GM21528 (cell line): ENCODE measurements around the gene FRY.

Source experiments
- ATAC-seq: cut with Tn5 transposase; IDR thresholded peaks from one replicate; pipeline ENCODE4 v1.9.1; 2021; ENCODE audit warnings: mild to moderate bottlenecking, moderate library complexity; ENCODE audit not compliant: unreplicated experiment, low FRiP score

Gene FRY

DNA sequence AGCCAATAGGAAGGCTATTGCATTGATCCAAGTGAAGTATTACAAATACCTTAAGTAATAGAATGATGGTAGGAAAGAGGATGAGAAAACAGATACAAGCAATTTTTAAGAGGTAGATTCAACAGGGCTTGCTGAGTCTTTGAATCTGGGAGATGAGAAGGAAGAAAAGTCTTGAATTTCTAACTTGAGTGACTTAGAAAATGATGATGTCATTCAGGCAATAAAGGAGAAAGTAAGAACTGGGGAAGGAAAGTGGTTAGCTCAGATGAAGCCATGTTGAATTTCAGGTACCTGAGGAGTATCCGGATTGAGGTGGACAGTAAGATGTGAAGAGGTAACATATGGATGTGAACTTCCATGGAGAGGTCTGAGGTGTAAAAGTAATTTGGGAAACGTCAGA, 15.5 kb upstream of the FRY start:
- ATAC-seq: no peak

DNA sequence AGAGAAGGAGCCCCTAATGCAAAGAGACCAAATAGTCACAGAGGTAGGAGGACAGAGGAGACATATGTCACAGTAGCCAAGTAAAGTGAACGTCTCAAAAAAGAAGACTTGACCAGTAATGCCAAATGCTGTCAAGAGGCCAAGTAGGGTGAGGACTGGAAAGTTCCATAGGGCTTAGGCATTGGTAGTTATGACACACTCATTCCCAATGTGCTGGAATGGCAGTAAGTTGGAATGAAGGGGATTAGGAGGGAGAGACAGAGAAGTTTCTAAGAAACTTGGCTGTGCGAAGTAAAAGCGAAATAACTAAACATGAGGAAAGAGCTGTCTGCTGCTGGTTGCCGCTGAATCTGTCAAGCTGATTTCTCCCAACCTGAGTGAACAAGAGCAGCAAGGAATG, 14.9 kb upstream of the FRY start:
- ATAC-seq: no peak

DNA sequence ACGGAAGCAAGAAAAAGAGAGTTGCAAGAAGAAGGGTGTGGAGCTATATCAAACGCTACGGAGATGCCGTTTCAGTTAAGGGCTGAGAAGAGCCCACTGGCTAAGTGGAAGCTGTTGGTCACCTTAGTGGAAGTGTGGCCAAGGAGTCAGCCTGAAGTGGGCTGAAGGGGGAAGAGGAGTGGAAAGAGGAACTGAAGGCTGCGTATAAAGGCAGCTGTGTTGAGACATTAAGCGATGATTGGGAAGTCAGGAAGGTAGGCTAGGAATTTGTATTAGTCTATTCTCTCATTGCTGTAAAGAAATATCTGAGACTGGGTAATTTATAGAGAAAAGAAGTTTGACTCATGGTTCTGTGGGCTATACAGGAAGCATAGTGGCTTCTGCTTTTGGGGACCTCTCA, 14.1 kb upstream of the FRY start:
- ATAC-seq: no peak

DNA sequence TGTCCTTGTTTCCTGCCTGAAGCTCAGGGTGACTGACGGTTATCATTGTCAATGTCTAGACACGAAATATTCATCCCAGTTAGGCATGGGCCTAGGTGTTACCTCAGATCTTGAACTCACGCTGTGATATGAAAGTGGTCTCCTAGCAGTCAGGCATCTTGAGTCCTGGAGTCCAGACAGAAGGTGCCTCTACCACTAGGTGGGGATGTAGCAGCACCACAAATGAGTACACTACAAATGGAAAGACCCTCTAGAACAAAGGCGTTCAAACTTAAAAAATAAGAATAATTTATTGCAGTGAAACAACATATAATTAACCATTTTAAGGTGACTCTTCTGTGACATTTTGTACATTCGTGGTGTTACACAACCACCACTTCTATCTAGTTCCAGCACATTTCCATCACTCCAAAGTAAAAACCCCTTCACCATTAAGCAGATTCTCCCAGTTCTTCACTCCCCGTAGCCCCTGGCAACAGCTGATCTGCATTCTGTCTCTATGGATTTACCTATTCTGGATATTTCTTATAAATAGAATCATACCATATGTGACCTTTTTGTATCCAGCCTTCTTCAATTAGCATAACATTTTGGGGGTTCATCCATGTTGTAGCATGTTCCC, 11.9 kb upstream of the FRY start:
- no peak for ATAC-seq

DNA sequence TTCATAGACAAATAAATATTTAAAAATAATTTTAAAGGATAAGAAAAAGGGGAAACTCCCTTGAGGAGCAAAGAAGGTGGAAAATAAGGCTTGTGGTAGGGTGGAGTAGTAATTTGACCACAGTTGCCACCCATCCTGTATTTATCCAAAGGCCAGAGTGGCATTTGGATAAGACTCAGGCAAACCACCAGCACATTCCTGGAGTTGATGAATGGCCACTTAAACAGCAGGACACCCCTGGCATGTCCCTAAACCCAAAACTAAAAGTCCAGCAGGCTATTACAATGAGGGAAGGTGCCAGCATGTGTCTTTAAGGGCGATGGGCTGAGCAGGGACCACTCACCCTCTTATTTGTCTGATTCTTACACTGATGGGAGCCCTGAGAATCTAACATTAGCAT, 9.8 kb upstream of the FRY start:
- no peak for ATAC-seq

DNA sequence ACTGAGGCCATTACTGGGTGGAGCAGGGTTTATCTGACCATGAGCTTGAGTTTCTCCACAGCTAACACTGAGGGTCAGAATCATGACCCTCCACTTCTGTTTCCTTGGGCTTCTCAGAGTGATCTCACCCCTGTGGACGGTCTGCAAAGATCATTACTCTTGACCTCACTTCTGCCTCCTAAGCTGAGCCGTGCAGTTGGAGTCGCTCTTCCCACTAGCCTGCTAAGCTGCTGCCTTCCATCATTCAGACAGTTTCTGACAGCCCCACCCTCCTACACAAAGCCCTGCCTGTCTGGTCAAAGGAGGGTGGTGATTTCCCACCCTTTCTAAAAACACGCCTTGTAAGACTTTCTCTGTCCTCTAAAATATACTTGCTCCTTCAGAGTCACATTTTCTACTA, 9.3 kb upstream of the FRY start:
- no peak for ATAC-seq

DNA sequence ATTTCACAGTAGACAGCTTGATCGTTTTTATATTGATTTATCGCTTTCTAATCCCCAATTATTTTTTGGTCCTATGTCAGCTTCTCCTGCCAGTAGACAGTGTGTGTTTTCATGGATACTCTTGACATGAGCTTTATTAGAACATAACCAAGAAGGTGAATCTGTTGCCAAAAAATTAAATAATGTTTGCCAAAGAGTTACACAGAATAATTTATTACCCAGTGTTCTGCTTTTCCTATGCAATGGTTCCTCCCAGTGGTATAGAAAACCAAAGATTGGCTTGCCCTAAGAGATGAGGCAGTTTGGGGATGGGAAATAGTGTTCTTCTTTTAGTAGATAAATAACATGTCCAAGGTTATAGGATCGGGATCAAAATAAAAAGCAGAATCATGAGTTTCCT, 8.5 kb upstream of the FRY start:
- no peak for ATAC-seq

DNA sequence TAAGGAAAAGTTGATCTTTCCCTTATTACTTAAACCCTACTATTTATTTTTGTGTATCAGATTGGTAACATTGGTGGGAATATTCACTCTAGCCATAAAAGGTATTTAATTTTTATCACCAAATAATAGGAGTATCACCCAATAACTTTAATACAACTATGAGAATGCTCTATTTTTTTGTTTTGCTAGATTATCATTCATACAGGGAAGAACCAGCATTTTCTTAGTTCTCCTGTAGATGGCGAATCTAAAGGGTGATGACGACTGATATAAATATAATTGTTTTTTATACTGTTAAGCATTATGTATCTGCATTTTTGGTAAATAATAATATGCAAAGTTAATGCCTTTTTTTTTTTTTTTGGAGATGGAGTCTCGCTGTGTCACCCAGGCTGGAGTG, 7.9 kb upstream of the FRY start:
- ATAC-seq: no peak

DNA sequence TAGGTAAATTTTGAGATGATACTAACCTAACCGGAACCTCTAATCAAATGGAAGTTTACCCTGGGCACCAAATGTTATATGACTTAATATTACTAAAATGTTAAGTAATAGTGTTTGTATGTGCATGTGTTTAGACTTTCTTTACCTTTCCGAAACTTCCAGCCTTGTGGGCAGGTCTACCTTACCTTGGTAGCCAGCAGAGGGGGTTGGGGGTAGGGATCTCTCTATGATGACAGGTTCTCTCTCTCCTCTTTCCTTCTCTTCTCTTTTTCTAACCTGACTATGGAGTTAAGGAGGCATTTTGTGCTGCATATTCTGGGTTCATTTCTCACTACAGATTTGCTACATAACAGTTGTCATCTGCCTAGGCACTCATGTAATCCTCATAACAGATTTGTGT, 6.8 kb upstream of the FRY start:
- ATAC-seq: no peak

DNA sequence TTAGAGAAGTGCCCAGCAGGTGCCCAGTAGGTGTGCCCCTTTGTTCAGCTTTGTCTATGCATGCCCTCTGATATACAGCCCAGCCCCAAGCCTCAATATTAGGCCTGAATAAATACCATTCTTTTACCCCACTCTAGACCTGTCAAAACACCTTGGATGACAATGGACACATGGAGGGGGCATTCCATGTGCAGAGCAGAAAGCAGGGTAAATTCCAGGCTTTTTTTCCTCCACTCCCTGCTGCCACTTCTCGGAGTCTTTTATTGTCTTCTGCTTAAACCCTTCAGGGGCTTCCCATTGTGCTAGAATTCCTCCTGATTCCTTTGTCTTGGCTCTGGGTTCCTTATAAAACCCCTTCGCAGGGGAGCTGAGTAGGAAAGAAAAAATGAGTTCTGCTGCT, 5.8 kb upstream of the FRY start:
- ATAC-seq: no peak

DNA sequence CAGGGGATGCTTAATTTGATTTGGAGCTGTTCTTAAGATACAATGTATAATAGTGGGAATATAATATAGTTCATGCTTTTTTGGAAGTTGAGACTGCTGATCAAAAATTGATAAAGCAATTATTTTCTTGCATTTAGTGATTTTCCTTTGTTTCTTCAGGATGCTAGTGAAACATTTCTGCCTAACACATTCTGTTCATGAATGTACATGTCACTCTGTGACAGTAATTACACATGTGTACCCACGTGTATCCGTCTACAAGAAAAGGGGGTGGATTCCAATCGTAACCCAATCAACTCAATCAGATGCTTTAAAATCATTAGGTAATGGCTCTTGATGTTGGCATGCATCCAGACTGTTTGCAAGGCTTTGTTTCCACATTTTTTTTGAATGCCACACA, 5.0 kb upstream of the FRY start:
- ATAC-seq: no peak

DNA sequence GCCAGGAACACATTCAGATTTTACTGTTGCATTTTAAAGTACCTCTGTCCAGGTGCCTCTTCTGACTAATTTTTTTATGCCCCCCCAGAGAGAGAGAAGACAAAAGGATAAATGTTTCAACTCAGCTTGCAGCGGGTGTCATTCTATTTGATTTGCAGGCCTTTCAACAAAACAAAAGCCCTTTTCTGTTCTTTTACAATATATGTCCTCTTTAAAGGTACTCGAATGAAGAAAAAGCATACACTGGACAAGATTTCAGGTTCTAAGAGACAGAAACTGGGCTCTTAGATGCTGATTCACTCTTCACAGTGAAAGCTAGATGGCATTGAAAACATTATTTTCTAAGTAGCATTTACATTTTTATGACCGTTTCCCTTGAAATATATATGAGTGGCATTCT, 2.9 kb upstream of the FRY start:
- ATAC-seq: no peak

DNA sequence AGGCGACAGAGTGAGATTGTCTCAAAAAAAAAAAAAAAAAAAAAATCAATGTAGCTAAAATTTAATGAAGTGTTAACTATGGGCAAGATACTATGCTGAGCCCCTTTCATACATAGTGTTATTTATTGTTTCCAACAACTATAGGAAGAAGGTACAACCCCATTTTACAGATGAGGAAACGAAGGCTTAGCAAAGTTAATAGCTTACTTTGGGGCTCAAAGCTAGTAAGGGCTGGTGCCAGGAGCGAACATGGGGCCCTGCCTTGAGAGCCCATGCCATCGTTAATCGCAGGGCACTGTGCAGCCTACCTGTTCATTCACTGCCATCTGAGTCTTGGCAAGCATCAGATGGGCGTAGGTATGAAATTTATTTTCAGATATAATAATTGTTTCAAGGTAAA, 1.9 kb upstream of the FRY start:
- no peak for ATAC-seq

DNA sequence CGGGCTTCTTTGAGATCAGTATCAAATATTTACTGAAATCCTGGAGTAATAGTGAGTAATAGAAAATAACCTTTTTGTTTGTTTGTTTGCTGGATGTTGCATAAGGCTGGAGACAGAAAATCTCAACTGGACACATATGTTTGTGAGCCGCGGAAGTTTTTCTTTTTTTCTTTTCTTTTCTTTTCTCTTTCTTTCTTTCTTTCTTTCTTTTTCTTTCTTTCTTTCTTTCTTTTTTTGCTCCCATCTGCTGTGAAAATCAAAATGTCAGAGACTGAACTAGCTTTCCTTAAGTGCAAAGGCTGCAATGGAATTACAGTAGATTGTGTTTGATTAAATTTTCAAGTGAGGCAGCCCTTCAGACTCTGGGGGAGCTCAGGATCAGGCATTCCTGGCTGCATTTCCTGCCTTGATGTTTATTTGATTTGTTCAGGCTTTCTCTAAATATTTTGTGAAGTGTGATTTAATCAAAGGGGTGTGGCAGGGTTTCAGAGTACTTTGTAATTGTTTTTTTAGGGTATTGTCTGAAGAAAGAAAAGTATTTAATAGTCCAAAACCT, 319 bp downstream of the FRY start:
- ATAC-seq: no peak

DNA sequence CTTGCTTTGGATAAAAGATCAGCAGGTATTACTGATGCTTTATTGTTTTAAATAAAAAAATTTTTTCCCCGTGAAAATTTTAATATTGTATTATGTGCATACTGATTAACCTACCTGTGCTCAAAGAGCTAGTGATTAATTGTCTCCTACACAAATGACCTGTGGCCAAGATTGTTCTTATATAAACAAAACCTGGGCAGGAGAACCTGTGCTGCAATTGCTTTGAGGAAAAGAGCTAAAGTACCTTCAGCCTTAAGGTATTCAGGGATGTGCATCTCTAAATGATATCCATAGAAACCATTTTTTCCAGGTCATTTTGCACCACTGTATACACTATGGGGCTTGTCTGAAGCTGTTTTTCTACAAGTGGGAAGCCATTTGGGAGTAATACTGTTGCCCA, 1.2 kb downstream of the FRY start:
- ATAC-seq: no peak

DNA sequence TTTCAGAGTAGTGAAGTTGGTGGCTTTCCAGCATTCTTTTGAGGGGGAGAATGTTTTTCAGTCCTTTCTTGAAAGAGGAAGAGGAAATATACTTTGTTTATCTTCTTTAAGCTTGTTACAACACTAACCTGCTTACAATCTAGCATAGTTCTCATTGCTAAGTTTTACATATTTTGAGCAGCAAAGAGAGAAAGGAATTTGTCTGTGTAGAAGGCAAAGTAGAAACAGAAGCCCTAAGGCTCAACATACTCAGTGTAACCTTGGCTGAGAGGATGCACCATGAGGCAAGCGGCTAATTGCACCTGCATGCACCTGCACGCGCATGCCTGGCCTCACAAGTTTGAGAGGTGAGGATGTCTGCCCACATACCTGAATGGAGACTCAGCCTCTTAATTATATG, 2.2 kb downstream of the FRY start:
- ATAC-seq: no peak

DNA sequence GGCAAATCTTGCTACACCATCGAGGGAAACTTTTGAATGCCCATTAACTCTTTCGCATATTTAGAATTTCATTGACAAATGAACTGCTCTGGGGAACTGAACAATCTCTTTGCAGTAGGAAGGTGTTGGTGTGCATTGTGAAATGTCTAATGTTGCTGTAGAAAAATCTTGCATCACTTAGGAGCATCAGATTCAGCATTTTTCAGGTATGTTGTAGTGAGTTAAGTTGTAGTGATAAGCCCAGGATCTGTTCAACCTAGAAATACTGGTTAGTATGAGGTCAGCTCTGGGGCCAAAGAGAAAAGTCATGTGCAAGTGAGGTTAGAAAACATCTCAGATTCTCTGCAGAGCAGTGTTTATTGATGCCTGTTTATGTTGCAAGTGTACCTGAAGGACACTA, 4.1 kb downstream of the FRY start:
- ATAC-seq: no peak

DNA sequence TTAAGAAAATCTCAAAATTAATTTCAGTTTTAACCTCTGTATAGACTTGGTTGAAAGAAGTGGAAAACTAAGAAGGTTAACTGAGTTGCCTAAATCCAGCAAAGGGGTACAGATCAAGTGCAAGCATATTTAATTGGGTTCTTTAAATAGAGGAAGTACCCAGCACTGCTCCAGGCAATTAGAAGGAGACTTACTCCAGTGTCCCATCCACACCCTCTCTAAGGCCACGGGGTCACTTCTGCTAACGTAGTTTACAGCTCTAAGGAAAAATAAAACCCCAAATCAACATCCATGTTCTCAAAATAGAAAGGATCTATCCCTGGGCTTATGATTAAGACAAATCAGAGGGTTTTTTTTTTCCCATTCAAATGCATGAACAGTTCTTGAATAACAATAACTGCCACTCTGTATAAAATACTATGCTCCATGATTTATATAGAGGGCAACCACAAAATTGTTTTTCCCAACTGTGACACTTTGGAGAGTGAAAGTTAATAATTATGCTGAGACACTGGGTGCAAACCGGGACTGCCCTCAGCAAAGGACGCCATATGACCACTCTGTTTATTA, 4.6 kb downstream of the FRY start:
- ATAC-seq: no peak

DNA sequence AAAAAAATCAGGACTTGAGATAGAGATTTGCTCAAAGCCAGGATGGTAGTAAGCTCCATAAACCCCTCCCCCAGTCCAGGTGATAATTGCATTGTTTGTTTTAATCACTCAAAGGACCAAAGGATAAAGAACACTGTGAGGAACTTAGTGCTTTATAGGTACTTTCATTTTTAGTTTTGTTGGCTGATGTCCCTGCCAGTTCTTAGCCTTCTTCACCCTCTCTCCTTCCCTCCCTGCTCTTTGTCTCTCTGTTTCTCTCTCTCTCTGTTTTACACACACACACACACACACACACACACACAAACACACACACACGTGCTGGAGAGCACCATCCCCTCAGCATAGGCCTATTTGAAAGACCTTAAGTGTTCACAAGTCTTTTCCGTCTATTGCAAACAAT, 5.2 kb downstream of the FRY start:
- no peak for ATAC-seq

DNA sequence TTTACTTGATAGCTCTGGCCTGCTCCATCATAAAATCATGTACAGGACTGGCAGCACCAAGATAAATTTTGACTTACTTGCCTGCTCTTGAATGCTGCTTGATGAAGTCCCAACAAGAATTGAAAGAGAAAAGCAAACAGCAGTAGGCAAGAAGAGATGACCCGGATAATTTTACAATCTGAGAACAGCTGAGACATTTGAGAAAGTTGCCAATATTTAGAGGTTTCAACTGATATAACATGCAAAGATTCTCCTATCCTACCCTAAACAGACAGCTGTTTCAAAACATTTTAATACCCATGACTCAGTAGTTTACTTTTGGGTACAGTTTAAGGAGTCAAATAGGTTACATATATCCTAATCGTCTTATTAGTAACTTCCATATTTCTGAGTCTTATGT, 5.9 kb downstream of the FRY start:
- ATAC-seq: no peak

DNA sequence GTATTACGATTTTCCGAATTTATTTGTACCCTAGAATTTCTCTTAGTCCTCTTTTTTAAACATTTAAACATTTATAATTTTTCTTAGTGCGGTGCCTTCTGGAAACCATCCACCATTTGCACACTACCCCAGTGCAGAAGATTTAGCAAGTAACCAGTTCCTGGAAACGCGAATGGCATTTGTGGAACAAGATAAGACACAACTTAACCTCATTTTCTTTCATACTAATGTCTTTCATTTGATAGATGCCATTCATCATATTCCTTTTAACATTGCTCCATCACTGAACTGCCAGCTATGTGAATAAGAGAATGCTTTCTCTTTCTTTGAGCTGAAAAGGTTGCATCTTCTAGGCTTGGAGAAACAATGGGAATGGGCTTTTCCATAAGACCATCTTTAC, 6.8 kb downstream of the FRY start:
- ATAC-seq: no peak

DNA sequence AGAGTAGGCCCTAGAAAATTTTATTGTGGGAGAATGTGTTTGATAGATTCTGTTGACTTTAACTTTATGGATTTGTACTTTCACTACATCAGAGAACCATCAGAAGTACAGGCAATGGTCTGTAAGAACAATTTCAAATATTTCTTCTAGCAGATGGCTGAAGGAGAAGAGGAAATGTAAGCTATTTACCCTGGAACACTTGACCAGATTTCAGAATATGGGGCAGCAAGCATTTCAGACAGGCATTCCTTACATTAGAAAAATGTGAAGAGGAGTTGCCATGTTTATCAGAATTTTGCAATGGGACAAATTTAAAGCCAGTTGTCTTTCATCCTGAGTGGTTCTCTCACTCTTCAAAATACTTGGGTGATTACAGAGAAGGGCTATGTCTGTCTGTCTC, 7.5 kb downstream of the FRY start:
- ATAC-seq: no peak

DNA sequence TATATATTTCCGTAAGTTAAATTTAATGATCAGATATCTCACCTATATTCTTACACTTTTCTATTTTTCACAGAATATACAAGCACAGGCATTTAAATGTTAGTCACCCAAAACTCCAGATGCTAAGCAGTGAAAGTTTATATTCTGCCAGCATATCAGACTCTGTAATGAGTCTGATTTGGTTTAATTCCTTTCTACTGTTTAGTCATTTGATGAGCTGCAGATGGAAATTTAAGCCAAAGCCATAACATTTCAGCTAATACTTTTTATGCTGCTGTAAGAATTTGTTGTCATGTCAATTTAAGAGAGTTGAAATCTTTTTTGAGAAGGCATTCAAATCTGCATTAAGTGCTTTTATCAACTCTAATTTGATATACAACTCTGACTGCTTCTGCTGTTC, 8.0 kb downstream of the FRY start:
- no peak for ATAC-seq
